Stomach (tissue), 4 donors: ENCODE measurements around the gene PTPRJ.

Experiments
- CTCF ChIP-seq, 7 experiments: fragments of 450-650 bp in 4 of 7; fragments of 200-600 bp in 3 of 7; sonication (generic) in 3 of 7; IDR thresholded peaks; one replicate each; pipeline ENCODE4 v1.5.1; 2016 to 2019; ENCODE audit warnings: antibody characterized with exemption in 7 of 7, control low read depth in 2 of 7, mild to moderate bottlenecking in 1 of 7
- POLR2A ChIP-seq, 4 donors: fragments of 450-650 bp; IDR thresholded peaks; one replicate each; pipeline ENCODE4 v1.6.1; 2016; ENCODE audit warnings: antibody characterized with exemption in 4 of 4, control low read depth in 2 of 4, mild to moderate bottlenecking in 1 of 4, moderate library complexity in 1 of 4
- POLR2AphosphoS5 ChIP-seq, 3 donors: sonication (generic); formaldehyde crosslinking; IDR thresholded peaks; one replicate each; pipeline ENCODE4 v1.6.1; 2016; ENCODE audit warnings: antibody characterized with exemption in 3 of 3

DNA sequence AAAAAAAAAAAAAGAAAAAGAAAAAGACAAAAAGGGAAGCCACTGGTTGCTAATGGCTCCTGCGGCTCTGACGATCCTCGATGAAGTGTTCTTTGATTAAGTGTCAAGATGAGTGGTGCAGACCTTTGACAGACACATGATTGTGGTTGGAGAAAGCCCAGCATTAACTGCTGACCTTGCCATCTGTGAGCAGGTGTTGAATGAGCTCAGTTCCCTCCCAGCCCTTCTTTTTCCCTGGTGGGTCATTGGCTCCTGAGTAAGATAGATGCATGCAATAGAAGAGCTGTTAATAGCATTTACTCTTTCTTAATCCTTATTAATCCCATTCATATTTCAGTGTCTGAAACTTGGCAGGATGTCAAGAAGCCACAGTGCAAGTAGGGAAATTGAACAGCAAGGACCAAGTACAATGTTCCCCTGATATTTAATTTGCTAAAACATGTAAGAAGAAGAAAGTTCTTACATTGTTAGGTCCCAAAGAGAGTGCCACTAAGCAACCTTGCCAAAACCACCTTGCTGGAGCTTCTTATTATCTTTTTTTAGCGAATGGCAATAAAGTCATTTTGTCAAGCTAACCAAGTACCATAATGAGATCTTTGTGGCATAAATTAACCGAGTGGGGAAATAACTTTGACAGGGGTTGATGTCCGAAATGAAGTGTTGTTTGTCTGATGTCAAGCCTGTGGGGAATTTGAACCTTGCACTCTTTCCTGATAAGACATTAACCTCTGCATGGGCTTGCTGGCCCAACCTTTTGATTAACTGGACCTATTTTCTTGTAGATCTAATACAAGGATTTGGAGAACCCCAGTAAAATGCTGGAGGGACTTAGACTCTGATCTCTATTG lies 113.7 kb downstream of the PTPRJ start:
- TF ChIP-seq CTCF (IDR thresholded peaks at IDR 0.05) (no peak), POLR2AphosphoS5 (IDR thresholded peaks at IDR 0.05) (no peak), POLR2A (IDR thresholded peaks at IDR 0.05) (no peak)
